ENCODE data around the gene BMPR1B.

BMPR1B gene

GRCh38 chr4:94757192-94758140 is at the start of gene BMPR1B:
Gene BMPR1B, plus strand, starts transcription at chr4:94757955. Its CDS starts 346,470 bp downstream, at chr4:95104425.
- no peak for FAIRE-seq

DNA sequence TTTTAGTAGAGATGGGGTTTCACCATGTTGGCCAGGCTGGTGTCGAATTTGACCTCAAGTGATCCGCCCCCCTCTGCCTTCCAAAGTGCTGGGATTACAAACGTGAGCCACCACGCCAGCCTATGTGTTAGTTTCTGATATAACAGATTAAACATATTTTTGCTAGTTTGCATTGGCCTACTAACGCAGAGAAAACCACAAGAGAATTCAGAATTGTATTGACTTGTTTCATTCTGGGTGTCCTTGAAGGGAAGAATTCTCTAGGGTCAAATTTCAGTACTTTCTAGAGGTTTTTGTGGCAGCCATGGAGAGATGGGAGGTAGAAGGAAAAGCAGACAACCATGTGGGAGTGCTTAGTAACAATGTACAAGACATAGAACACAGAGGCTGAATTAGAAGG is 46.1 kb upstream of the BMPR1B start:
- FAIRE-seq = no peak

DNA sequence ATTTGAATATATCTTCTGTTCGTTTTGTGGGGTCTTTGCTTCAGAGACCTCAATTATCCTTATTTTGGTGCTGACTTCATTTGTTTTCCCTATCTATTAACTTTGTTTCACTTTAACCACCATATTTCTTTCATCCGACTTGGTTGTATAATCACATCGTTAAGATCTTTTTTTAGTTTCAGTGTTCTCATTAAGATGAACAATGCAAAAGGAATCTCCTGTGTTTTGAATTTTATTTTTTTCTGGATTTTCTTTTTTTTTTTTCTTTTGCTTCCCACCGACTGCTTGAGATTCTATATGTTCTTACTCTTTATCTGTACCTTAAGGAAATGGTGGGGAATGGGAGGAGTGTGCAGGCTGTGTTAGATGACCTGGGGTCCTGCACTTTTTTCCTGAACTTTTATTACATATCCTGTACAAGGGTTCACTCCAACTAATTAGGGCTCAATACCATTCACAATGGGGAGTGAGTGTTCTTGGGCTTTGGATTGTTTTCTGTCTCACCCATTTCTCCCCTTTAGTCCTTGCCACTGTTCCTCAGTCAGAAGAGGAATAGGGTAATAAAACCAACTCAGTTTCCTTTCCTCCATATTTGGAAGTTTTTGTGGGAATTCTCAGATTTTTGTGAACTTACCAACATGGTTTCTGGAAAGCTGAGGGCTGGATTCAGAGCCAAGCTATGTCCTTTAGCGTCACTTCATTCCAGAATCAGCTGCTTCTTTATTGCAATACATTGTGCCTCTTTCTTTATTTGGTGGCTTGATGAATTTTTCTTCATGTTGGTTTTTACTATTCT is 43.2 kb upstream of the BMPR1B start:
- FAIRE-seq = no peak

GRCh38 chr4:94715726-94716125 is 42.0 kb upstream of the BMPR1B start:
- no peak for FAIRE-seq

DNA sequence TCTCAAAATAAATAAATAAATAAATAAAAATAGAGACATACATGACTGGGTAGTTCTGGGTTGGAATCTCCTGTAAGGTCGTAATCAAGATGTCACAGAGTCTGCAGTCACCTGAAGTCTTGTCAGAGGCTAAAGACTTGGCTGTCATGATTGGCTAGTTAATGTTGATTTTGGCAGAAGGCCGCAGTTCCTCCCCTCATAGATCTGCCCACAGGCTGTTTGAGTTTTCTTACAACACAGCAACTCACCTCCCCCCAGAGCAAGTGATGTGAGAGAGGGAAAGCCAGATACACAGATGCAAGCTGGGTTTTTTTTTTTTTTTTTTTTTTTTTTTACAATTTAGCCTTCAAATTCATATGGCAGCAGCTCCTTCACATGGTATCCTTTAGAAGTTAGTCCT is 36.4 kb upstream of the BMPR1B start:
- no peak for FAIRE-seq

- FAIRE-seq = no peak
These were observed 35.5 kb upstream of the BMPR1B start for GRCh38 chr4:94722270-94722669.

DNA sequence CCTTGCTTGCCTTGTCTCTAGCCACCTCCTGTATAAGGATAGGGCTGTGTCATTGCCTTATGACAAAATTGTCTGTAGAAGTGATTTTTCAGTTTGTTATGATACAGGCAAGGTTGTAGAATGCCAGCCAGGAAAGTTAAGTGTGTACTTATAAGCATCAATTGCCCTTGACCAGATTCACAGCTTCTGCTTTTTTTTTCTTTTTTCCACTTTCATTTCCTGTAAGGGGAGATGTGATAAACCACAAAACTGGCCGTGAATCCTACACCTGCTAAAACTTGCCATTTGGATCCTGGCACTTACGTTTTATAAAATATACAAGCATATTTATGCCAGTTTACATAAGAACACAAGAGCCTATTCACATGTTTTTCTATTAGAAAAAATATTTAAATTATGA is 35.0 kb upstream of the BMPR1B start:
- no peak for FAIRE-seq

DNA sequence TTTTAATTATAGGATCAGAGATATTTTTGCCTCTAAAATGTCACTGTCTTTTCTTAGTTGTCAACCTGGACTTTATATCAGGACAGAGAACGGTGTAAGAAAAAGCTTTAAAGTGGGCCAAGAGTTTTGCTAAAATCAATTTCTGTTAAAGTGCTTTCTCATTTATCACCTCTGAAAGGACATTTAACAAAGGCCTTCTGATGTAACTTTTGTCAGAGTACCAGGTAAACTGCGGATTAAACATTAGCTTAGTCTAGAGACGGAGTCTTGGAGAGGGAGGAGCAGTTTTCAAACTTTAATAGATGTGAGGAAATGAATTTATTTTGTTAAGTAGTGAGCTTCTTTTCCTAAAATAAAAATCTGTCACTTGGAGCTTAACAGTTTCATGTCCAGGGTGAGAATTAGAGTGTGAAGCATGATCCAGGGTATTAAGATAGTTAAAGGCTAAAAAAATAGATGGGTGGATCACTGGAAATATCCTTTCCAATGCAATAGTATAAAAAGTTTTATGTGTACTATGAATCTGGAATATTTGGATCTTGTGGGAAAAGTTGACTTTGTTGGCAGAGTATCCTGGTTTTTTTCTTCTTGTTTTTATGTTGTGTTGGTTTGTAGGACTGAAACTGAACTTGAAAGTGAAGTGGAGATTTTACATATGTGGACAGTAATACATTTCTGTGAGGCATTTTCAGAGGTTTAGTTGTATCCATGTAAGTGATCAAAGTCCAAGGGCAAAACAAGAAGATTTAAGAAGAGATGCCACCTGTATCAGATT is 33.6 kb upstream of the BMPR1B start:
- no peak for FAIRE-seq

- no peak for FAIRE-seq
These were observed 31.1 kb upstream of the BMPR1B start for GRCh38 chr4:94726524-94727123.

GRCh38 chr4:94728056-94728766 is 29.5 kb upstream of the BMPR1B start:
- no peak for FAIRE-seq

- no peak for FAIRE-seq
These were observed 25.4 kb upstream of the BMPR1B start for GRCh38 chr4:94732358-94732698.

DNA sequence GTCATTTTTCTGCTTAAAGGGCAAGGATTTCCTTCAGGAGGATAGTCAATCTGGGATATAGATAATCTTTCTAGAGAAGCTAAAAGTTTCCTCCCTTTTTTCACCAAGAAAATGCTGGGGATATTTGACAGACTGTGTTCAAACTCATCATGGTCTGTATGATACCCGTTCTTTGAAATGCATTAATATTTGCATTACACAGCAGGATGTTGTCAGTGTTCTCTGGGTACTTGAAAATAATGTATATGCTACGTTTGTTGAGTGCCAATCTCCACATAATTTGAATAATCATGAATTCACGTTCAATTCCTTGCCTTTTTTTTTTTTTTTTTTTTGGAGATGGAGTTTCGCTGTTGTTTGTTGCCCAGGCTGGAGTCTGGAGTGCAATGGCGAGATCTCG is 18.0 kb upstream of the BMPR1B start:
- FAIRE-seq = no peak

GRCh38 chr4:94741304-94741703 is 16.5 kb upstream of the BMPR1B start:
- FAIRE-seq = no peak

GRCh38 chr4:94743838-94744237 is 13.9 kb upstream of the BMPR1B start:
- no peak for FAIRE-seq

- no peak for FAIRE-seq
These were observed 12.9 kb upstream of the BMPR1B start for GRCh38 chr4:94744850-94745249.

DNA sequence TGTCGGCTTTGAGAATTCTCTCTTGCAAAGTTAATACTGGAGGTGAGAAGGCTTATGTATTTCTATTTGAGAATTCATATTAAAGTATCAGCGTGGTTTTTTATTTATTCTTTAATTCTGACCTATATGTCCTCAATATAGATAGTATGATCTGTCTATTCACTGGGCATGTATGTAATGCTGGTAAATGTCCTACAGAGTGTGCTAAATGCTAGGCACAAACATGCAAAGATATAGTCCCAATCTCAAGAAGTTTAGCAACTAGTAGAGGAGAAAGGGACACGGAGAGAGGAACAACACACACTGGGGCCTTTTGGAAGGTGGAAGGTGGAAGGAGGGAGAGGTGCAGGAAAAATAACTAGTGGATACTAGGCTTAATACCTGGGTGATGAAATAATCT is 11.0 kb upstream of the BMPR1B start:
- no peak for FAIRE-seq

DNA sequence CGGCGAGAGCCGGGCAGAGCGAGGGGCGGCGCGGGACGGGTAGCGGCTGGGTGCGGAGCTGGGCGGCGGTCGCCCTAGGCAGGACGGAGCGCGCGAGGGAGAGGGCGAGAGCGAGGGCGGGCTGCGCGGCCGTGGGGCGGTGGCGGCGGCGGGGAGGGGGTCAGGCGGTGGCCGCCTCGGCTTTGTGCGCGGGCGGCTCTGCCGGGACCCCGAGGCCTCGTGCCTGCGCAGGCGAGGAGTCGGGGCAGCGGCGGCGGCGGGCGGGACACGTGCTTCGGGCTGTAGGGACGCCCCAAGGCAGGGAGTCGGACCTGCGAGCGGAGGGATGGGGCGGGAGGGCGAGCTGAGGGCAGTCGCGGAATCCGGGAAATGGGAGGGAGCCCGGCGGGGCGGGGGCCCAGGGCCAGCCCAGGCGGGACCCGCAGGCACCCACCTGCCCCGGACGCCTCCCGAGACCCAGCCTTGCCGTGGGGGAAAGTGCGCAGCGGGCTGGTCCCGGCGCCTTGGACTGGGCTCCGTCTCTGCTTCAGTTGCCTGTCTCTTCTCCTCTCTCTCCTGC is 465 bp downstream of the BMPR1B start:
- FAIRE-seq = no peak

- FAIRE-seq = no peak
These were observed 1.1 kb downstream of the BMPR1B start for GRCh38 chr4:94758700-94759399.

- FAIRE-seq = no peak
These were observed 2.0 kb downstream of the BMPR1B start for GRCh38 chr4:94759767-94760211.

- no peak for FAIRE-seq
These were observed 4.6 kb downstream of the BMPR1B start for GRCh38 chr4:94762326-94762725.

DNA sequence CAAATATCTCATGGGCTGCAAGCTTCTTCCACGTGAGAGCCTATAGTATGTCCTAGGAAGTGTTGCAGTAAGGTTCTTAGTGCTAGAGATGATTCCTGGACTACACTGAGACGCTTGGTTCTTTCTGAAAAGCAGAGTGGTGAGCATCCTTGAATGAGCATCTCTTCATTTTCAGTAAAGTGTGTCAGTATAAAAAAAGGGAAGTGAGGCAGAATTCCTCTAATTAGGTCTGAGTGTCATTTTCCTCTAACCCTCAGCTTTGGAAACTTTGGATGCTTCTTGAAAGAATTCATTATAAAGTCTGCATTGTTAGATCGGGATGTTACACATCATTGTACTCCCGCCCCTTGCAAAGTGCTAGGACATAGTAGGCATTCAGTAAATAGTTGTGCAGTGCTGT is 5.2 kb downstream of the BMPR1B start:
- no peak for FAIRE-seq
